AG09309 (cell line): Measurements from ENCODE around the gene FGF14.

Experiments
- DNase-seq: peaks from one replicate; pipeline ENCODE4 v3.0.0-alpha.2; 2010; ENCODE audit warnings: low read depth
- H3K4me3 ChIP-seq: 2 replicates; pipeline ENCODE4 v1.5.1; 2011; ENCODE audit warnings: mild to moderate bottlenecking, low read depth, low read length, moderate library complexity; ENCODE audit not compliant: control insufficient read depth
- TF ChIP-seq, protein P1 (sequence below): IDR thresholded peaks from 2 replicates; pipeline ENCODE4 v1.5.1; 2011; ENCODE audit warnings: mild to moderate bottlenecking, low read depth, low read length, inconsistent platforms; ENCODE audit not compliant: insufficient read depth, control insufficient read depth; ENCODE audit errors: missing control alignments

Gene FGF14

GRCh38 chr13:101916775-101917474, 484.9 kb downstream of the FGF14 start:
- TF ChIP-seq, protein P1, sequence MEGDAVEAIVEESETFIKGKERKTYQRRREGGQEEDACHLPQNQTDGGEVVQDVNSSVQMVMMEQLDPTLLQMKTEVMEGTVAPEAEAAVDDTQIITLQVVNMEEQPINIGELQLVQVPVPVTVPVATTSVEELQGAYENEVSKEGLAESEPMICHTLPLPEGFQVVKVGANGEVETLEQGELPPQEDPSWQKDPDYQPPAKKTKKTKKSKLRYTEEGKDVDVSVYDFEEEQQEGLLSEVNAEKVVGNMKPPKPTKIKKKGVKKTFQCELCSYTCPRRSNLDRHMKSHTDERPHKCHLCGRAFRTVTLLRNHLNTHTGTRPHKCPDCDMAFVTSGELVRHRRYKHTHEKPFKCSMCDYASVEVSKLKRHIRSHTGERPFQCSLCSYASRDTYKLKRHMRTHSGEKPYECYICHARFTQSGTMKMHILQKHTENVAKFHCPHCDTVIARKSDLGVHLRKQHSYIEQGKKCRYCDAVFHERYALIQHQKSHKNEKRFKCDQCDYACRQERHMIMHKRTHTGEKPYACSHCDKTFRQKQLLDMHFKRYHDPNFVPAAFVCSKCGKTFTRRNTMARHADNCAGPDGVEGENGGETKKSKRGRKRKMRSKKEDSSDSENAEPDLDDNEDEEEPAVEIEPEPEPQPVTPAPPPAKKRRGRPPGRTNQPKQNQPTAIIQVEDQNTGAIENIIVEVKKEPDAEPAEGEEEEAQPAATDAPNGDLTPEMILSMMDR, result no peak
- H3K4me3 ChIP-seq, result no peak overlapping the region
- no peak for DNase-seq

DNA sequence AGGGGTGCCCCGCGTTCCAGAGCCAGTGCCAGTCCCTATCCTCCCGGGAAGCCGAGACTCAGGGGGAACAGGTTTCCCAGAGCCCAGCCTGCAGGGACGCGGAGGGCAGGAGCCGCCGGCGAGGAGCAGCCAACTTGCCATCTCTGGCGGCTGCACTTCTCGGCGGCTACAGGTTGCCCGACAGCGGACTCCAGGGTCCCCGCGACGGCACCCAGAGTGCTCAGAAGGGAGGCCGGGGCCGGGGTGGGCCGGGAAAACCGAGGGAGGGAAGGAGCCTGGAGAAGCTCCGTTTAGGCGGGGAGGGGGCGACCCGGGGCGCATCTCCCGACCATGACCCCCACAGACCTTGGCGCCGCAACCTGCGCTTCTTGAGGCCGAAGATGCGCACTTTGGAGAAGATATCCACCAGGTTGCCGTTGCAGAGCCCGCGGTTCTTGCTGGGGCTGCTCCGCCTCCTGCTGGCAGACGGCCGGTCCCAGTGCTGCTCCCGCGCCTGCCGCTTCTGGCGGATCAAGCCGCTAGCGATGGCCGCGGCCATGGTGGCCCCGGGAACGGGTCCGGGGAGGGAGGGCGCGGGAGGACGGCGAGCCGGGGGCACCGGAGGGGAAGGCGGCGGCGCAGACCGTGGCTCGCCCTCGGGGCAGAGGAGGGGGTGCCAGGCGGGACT, 485.6 kb downstream of the FGF14 start:
- H3K4me3 ChIP-seq, result no peak overlapping the region
- DNase-seq, result no peak
- TF ChIP-seq, protein P1, result peak; percentile 22

DNA sequence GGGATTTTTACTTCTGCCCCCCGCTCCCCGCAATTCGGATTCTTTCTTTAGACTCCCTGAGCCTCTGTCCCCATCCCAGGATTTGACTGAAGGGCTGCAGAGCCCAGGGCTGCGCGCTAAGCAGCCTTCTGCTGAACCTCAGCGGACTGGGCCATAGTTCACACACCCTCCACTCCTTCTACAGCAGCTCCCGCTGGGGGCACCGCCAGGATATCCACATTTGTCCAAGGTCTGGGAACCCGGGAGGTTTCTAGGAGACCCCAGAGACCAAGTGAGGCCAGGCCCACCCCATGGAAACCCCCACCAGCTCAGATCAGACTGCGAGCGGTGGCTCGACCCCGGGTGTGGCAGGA, 486.1 kb downstream of the FGF14 start:
- DNase-seq, result no peak
- H3K4me3 ChIP-seq, result no peak overlapping the region
- TF ChIP-seq, protein P1, result no peak

DNA sequence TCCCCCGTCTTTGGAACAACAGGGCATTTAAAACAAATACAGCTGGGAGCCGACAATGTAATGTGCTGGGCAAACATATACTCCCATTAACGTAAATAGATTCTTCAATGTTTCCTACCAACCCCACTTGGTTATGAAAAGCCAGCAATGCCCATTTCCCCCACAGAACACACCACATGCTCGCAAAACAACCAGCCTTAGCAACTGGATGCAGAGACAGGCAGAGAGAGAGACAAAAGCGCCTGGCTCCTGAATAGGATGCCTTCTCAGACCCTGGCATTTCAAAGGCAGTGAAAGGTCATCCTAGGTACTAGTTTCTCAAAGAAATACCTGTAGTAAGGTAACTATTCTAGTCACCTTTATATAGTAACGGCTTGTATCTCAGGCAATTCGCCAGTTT, 486.5 kb downstream of the FGF14 start:
- TF ChIP-seq, protein P1, result no peak
- no peak for DNase-seq
- no peak overlapping the region for H3K4me3 ChIP-seq

GRCh38 chr13:101911752-101912151, 490.1 kb downstream of the FGF14 start:
- TF ChIP-seq, protein P1, result no peak
- no peak for DNase-seq
- H3K4me3 ChIP-seq, result no peak overlapping the region

DNA sequence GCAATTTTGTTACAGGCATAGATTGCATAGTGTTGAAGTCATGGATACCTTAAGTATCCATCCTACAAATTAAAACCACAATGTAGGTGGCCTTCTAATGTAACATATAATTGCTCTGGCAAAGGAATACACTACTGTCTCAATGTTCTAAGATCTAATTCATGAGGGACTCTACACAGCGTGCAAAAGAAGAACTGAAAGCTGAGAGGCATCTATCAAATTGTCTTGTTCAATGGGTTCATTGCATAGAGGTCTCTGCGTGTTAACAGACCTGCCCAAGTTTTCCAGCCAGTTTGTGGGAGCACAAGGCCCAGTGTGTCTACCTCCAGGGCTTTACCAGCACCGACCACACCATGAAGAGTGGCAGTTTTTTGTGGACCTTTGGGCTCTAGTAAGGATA, 498.0 kb downstream of the FGF14 start:
- no peak for DNase-seq
- H3K4me3 ChIP-seq, result no peak overlapping the region
- TF ChIP-seq, protein P1, result no peak
